HG02981 (cell line): ENCODE measurements around the gene IKZF1.

Experiments
- ATAC-seq: cut with Tn5 transposase; IDR thresholded peaks from one replicate; pipeline ENCODE4 v1.9.1; 2021; ENCODE audit warnings: mild to moderate bottlenecking, moderate library complexity; ENCODE audit not compliant: unreplicated experiment

IKZF1 gene

DNA sequence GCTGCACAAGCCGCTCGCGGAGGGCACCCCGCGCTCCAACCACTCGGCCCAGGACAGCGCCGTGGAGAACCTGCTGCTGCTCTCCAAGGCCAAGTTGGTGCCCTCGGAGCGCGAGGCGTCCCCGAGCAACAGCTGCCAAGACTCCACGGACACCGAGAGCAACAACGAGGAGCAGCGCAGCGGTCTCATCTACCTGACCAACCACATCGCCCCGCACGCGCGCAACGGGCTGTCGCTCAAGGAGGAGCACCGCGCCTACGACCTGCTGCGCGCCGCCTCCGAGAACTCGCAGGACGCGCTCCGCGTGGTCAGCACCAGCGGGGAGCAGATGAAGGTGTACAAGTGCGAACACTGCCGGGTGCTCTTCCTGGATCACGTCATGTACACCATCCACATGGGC, 95.6 kb downstream of the IKZF1 start:
- no peak for ATAC-seq

GRCh38 chr7:50404392-50404791, 99.9 kb downstream of the IKZF1 start:
- no peak for ATAC-seq

- no peak for ATAC-seq
Observed at GRCh38 chr7:50405221-50405620, 100.7 kb downstream of the IKZF1 start.

DNA sequence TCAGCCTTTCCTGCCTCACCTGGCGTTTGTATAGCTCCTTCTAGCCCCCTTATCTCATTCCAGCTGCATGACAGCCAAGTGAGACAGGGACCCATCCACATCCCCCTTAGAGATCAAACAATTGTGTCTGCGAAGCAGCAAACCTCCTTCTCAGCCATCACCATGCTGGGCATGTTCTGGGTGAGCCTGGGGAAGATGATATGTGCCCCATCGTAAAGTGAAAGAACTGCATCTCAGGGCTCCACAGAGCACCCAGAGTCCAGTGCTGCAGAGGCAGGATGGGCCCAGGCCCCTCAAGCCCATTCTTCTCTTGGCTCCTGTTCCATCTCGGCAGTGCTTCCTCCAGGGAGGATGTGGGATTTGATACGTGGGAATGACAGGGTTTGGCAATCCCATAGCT, 102.4 kb downstream of the IKZF1 start:
- no peak for ATAC-seq

GRCh38 chr7:50409856-50410745, 105.6 kb downstream of the IKZF1 start:
- peak; percentile 48 for ATAC-seq

DNA sequence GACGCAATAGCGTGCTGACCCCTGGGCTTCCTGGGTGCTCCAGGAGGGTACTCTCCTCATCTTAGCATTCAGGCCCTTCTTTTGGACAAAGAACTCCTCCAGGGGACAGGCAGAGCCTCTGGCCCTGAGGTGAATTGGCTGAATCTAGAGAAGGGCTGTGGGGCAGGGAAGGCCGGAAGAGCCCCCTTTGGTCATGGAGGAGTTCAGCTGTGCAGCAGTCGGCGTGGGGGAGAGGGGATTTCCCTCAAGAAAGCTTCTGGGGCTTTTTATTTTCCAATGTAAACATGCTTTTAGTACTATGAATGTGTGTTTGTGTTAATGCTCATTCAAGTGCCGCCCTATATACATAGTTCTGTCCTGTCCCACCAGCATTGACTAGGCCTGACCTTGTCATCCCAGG, 106.8 kb downstream of the IKZF1 start:
- no peak for ATAC-seq

- no peak for ATAC-seq
Observed at GRCh38 chr7:50412973-50413372, 108.5 kb downstream of the IKZF1 start.

DNA sequence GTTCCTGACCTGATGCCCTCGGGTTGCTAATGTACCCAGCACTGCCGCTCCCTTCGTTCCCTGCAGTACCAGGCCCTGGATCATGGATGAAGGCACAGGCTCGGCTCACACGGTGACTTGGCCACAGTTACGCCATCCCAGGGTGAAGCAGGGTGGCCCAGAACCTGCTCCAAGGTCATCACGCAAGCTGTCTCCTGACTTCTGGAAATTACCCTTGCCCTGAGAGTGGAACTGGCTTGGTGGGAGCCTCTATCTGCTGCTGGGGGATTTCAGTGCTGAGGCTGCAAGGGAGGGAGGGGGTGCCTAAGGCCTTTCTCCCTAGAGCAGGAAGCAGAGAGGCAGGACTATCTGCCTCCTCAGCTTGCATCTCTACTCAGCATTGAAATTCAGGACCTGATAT, 109.0 kb downstream of the IKZF1 start:
- ATAC-seq: no peak

- ATAC-seq: no peak
Observed at GRCh38 chr7:50415844-50416364, 111.4 kb downstream of the IKZF1 start.

- peak; percentile 76 for ATAC-seq
Observed at GRCh38 chr7:50416527-50417182, 112.1 kb downstream of the IKZF1 start.

GRCh38 chr7:50418086-50418515, 113.6 kb downstream of the IKZF1 start:
- peak; percentile 85 for ATAC-seq

DNA sequence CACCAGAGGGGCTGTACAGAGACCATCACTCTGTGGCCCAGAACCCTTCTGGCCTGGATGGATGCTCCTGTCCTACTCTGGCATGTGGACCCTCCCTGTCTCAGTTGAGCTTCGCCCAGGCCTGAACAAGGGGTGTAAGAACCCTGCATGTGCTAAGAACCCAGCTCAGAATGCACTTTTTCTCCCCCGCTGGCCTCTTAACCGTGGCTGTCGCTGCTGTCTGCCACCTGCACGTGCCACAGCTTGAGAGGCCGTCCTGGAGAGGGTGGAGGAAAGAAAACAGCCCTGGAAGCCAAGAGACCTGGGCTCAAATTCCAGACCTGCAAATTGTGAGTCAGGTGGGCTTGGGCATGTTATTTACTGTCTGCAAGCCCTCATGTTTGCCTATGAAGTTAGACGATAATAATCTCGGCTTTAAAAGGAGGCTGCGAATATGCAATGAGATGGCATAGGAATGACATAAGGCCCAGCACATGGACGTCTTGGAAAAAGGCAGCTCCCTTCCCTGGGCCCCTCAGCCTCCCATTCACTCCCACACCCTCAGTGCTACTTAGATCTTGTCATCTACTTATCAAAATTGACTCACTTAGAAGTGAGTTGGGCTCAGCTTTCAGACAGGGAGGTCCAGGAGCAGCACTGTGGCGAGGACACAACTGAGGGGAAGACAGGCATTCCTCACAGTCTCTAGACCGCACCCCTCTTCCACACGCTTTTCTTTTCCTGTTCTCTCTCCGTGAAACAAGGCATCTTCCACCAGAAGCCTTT, 114.2 kb downstream of the IKZF1 start:
- no peak for ATAC-seq

DNA sequence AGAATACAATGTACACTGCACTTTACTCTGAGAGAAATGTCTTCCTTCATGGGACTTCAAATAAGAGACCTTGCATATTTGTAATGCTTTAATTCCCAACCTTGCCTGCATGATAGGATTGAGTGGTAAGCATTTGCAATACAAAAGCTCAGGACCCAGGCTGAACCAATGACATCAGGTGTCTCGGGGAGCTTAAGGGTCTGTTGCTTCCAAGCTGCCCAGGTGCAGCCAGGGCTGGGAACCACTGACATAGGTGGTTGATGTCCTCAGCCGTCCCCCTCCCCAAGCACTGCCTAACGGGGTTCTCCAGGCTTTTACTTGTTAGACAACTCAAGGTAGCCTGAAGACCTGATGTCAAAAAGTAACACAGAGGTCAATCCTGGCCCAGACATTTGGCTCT, 116.5 kb downstream of the IKZF1 start:
- ATAC-seq: no peak

- no peak for ATAC-seq
Observed at GRCh38 chr7:50422858-50423257, 118.3 kb downstream of the IKZF1 start.

DNA sequence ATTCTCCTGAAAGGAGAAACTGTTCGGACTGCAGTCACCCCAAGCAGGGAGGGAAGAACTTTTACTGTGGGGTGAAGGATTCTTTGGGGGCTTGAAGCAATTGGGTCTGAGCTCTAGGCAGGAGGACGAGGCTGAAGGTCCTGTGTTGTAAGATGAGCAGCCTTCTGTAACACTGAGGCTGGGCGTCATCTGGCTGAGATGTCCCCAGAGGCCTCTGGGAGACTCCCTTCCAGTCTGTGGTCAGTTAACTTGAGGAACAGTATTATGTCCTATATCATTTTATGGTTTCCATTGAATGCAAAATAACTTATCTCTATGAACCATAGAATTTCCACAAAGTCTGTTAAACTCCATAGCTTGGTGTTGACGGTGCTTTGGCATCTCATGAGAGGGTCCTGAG, 119.3 kb downstream of the IKZF1 start:
- ATAC-seq: no peak

GRCh38 chr7:50425318-50425717, 120.8 kb downstream of the IKZF1 start:
- no peak for ATAC-seq

DNA sequence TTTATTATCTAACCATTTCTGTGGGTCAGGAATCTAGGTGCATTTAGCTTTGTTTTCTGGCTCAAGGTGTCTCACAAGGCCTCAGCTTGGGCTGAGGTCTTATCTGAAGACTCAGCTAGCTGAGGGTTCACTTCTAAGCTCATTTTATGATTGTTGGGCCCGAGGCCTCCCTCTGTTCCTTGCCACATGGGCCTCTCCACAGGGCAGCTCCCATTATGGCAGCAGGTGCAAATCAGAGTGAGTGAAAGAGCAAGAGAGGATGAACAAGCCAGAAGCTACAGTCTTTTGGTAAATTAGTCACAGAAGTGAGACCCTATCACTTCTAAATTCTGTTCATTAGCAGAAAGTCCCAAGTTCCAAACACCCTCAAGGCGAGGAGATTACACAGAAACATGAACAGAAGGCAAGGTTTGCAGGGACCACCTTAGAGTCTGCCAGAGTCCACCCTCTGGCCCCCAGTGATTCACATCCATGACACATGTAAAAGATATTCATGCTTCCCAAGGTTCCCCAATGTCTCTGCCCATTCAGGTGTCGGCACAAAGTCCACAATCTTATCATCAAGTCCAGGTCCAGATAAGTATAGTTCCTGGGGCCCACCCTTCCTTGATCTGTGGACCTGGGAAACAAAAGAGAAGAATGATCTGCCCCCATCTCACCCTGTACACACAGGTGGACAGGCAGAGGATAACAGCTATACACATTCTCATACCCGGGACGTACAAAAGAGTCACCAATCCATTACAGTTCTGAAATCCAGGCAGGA, 121.9 kb downstream of the IKZF1 start:
- no peak for ATAC-seq

GRCh38 chr7:50427518-50427917, 123.0 kb downstream of the IKZF1 start:
- no peak for ATAC-seq

- ATAC-seq: no peak
Observed at GRCh38 chr7:50428911-50429310, 124.4 kb downstream of the IKZF1 start.

- ATAC-seq: no peak
Observed at GRCh38 chr7:50431316-50431715, 126.8 kb downstream of the IKZF1 start.
